C4-2B (cell line): Measurements from ENCODE around the gene KCNQ1.

ENCODE experiments used
- ZFX ChIP-seq: fragments of 450-650 bp; IDR thresholded peaks from 2 replicates; pipeline ENCODE4 v1.6.1; 2017
- TF ChIP-seq, protein P1 (sequence below): fragments of 450-650 bp; conservative IDR thresholded peaks from 2 replicates; pipeline ENCODE4 v1.5.1; 2017; ENCODE audit warnings: mild to moderate bottlenecking

DNA sequence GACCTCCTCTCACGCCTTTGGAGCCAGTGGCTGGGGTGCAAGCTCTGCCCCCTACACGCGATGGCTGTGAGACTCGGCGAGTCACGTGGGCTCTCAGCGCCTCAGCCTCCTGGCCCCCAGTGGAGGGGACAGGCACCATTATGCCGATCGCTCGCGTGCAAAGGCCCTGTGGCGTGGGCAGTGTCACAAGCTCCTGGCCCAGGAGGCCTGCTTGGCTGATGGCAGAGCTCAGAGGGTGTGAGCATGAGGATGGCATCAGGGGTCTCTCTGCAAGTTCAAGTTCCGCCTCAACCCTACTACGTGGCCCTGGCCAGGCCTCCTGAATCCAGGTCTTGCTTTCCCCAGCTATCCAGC, 345.7 kb downstream of the KCNQ1 start:
- TF ChIP-seq, protein P1, sequence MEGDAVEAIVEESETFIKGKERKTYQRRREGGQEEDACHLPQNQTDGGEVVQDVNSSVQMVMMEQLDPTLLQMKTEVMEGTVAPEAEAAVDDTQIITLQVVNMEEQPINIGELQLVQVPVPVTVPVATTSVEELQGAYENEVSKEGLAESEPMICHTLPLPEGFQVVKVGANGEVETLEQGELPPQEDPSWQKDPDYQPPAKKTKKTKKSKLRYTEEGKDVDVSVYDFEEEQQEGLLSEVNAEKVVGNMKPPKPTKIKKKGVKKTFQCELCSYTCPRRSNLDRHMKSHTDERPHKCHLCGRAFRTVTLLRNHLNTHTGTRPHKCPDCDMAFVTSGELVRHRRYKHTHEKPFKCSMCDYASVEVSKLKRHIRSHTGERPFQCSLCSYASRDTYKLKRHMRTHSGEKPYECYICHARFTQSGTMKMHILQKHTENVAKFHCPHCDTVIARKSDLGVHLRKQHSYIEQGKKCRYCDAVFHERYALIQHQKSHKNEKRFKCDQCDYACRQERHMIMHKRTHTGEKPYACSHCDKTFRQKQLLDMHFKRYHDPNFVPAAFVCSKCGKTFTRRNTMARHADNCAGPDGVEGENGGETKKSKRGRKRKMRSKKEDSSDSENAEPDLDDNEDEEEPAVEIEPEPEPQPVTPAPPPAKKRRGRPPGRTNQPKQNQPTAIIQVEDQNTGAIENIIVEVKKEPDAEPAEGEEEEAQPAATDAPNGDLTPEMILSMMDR, result no peak
- TF ChIP-seq ZFX, result no peak
